ENCODE results near the gene SNX25.

- TF ChIP-seq EP300 (IDR thresholded peaks at IDR 0.05; ENCODE audit: borderline replicate concordance), result no peak
- no peak for TF ChIP-seq FOXM1 (IDR thresholded peaks at IDR 0.05; ENCODE audit: borderline replicate concordance, low read depth)
- TF ChIP-seq CREB1 (IDR thresholded peaks at IDR 0.05; ENCODE audit: low read depth), result no peak
- no peak for TF ChIP-seq CEBPB (IDR thresholded peaks at IDR 0.05)
- TF ChIP-seq TAF1 (IDR thresholded peaks at IDR 0.05; ENCODE audit: low read depth), result no peak
- no peak for TF ChIP-seq EGR1 (IDR thresholded peaks at IDR 0.05)
- no peak for TF ChIP-seq YY1 (IDR thresholded peaks at IDR 0.05; ENCODE audit: low read depth)
- TF ChIP-seq TCF12 (IDR thresholded peaks at IDR 0.05; ENCODE audit: low read depth), result no peak
- TF ChIP-seq MAX (IDR thresholded peaks at IDR 0.05), result no peak
- no peak for TF ChIP-seq REST (IDR thresholded peaks at IDR 0.05; ENCODE audit: low read depth)
- TF ChIP-seq NFIC (IDR thresholded peaks at IDR 0.05), result no peak
Observed at GRCh38 chr4:185186769-185187168, 22.6 kb upstream of the SNX25 start.

Data from Ishikawa (cell line).